Measurements from ENCODE around the gene TMEM145. TPM values are rescaled to one million over a fixed set of nuclear protein-coding genes. Genes with fewer than 3 reads are reported as not detected.

TMEM145 gene
- total RNA-seq, 6 donors from 2014 or later: 0.34 to 0.79 (median 0.49) TPM; not detected in 3

DNA sequence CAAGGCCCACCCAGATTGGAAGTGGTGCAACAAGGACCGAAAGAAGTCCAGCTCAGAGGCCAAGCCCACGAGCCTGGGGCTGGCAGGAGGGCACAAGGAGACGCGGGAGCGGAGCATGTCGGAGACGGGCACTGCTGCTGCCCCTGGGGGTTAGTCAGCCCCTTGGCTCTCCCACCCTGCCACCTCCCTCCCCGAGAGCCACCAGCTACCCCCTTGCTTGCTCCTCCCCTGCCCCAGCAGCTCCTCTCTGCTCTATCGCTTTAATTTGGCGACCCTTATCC lies 25.3 kb upstream of the TMEM145 start:
- ATAC-seq (ENCODE audit: low FRiP score in 2 of 2) (no peak), DNase-seq (no peak)
- Histone ChIP-seq H3K4me1 (peaks cover 22 to 32% (median 29%) of the 10 kb centered on the region in 4 donors), H3K4me3 (no peak overlapping the region), H3K9me3 (no peaks in the 10 kb centered on the region), H3K27ac (no peak overlapping the region), H3K27me3 (no peaks in the 10 kb centered on the region), H3K36me3 (peaks cover 24 to 61% (median 59%) of the 10 kb centered on the region in 4 donors)
- no peak for TF ChIP-seq POLR2AphosphoS5 (IDR thresholded peaks at IDR 0.05)
- TF ChIP-seq, protein P1, sequence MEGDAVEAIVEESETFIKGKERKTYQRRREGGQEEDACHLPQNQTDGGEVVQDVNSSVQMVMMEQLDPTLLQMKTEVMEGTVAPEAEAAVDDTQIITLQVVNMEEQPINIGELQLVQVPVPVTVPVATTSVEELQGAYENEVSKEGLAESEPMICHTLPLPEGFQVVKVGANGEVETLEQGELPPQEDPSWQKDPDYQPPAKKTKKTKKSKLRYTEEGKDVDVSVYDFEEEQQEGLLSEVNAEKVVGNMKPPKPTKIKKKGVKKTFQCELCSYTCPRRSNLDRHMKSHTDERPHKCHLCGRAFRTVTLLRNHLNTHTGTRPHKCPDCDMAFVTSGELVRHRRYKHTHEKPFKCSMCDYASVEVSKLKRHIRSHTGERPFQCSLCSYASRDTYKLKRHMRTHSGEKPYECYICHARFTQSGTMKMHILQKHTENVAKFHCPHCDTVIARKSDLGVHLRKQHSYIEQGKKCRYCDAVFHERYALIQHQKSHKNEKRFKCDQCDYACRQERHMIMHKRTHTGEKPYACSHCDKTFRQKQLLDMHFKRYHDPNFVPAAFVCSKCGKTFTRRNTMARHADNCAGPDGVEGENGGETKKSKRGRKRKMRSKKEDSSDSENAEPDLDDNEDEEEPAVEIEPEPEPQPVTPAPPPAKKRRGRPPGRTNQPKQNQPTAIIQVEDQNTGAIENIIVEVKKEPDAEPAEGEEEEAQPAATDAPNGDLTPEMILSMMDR (IDR thresholded peaks at IDR 0.05): no peak
- TF ChIP-seq POLR2A (IDR thresholded peaks at IDR 0.05): no peak
- TF ChIP-seq EP300 (IDR thresholded peaks at IDR 0.05): no peak
- 89% methylated on average over 3 to 10 of the region's 10 CpGs for WGBS, 2 donors

DNA sequence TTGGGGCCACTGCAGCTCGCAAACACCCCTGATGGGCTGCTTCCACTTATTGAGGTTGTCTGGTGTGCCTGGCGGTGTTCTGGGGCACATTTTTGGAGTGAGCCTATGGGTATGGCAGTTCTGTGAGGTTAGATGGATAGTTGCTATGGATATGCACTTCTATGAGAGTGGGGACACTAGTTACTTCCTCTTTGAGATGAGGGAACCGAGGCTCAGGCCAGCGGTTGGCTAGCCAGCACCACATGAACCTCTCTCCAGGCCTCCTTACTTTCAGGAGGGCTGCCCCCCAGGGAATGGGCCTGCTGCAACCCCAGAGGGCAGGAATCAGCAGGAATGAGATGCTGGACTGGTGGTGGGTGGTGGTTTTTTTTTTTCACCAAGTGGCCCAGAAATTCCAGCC lies 24.7 kb upstream of the TMEM145 start:
- WGBS, 2 donors: 72 to 77% methylated on average over 4 of the region's 4 CpGs
- Histone ChIP-seq H3K27ac (no peak overlapping the region), H3K9me3 (no peaks in the 10 kb centered on the region), H3K4me1 (peaks cover 16 to 26% (median 23%) of the 10 kb centered on the region in 4 donors), H3K27me3 (no peaks in the 10 kb centered on the region), H3K4me3 (no peak overlapping the region), H3K36me3 (peaks cover 25 to 67% (median 65%) of the 10 kb centered on the region in 4 donors)
- no peak for TF ChIP-seq POLR2AphosphoS5 (IDR thresholded peaks at IDR 0.05)
- no peak for TF ChIP-seq EP300 (IDR thresholded peaks at IDR 0.05)
- TF ChIP-seq, protein P1 (IDR thresholded peaks at IDR 0.05): no peak
- no peak for TF ChIP-seq POLR2A (IDR thresholded peaks at IDR 0.05)
- DNase-seq (no peak), ATAC-seq (ENCODE audit: low FRiP score in 2 of 2) (no peak)

DNA sequence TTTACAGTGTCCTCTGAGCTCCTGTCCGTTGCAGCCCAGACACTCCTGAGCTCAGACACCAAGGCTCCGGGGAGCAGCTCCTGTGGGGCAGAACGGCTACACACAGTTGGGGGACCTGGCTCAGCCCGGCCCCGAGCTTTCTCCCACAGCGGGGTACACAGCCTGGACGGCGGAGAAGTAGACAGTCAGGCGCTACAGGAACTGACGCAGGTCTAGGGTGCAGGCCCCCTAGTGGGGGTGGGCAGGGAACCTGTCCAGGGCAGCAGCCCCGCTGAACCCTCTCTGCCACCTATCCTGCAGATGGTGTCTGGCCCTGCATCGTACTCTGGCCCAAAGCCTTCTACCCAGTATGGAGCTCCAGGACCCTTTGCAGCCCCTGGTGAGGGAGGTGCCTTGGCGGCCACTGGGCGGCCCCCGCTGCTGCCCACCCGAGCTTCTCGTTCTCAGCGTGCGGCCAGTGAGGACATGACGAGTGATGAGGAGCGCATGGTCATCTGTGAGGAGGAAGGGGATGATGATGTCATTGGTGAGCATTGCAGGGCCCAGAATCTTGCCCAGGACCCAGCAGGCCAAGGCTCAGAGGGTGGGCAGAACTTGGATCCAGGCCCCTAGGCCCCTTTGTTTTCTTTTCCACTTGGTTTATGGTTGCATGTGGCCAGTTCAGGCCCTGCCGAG lies 24.1 kb upstream of the TMEM145 start:
- Histone ChIP-seq H3K27me3 (no peaks in the 10 kb centered on the region), H3K36me3 (peaks cover 25 to 74% (median 71%) of the 10 kb centered on the region in 4 donors), H3K27ac (no peak overlapping the region), H3K4me1 (peaks cover 15 to 25% (median 21%) of the 10 kb centered on the region in 4 donors), H3K9me3 (no peaks in the 10 kb centered on the region), H3K4me3 (no peak overlapping the region)
- 94 to 97% methylated on average over 11 to 22 of the region's 22 CpGs for WGBS, 2 donors
- no peak for ATAC-seq (ENCODE audit: low FRiP score in 2 of 2)
- DNase-seq: peak in 1 of 2 donors; percentile 77
- no peak for TF ChIP-seq POLR2A (IDR thresholded peaks at IDR 0.05)
- no peak for TF ChIP-seq EP300 (IDR thresholded peaks at IDR 0.05)
- no peak for TF ChIP-seq POLR2AphosphoS5 (IDR thresholded peaks at IDR 0.05)
- TF ChIP-seq, protein P1 (IDR thresholded peaks at IDR 0.05): no peak

DNA sequence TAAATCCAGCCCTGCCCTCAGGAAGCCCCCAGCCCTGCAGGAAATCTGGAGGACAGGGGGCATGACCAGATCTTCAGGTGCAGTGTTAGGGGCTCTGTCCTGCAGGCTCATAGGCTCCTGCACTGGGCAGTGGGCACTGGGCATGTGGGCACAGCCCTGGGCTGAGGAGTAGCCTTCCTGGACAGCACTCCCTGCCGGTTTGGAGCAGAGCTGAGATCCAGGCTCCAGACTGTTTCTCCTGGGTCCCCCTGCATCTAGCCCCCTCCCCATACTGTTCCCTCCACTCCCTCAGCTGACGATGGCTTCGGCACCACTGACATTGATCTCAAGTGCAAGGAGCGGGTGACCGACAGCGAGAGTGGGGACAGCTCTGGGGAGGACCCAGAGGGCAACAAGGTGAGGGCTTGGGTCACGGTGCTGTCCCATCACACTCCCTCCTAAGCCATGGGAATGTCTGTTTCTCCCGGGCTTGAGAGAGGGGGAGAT lies 23.5 kb upstream of the TMEM145 start:
- WGBS, 2 donors: 87 to 90% methylated on average over 7 to 8 of the region's 8 CpGs
- Histone ChIP-seq H3K27ac (no peak overlapping the region), H3K36me3 (peaks cover 27 to 79% (median 77%) of the 10 kb centered on the region in 4 donors), H3K27me3 (no peaks in the 10 kb centered on the region), H3K9me3 (no peaks in the 10 kb centered on the region), H3K4me3 (no peak overlapping the region), H3K4me1 (peaks cover 15 to 23% (median 20%) of the 10 kb centered on the region in 4 donors)
- DNase-seq (no peak), ATAC-seq (ENCODE audit: low FRiP score in 2 of 2) (no peak)
- TF ChIP-seq POLR2AphosphoS5 (IDR thresholded peaks at IDR 0.05) (no peak), EP300 (IDR thresholded peaks at IDR 0.05) (no peak), POLR2A (IDR thresholded peaks at IDR 0.05) (no peak)
- TF ChIP-seq, protein P1 (IDR thresholded peaks at IDR 0.05): no peak

DNA sequence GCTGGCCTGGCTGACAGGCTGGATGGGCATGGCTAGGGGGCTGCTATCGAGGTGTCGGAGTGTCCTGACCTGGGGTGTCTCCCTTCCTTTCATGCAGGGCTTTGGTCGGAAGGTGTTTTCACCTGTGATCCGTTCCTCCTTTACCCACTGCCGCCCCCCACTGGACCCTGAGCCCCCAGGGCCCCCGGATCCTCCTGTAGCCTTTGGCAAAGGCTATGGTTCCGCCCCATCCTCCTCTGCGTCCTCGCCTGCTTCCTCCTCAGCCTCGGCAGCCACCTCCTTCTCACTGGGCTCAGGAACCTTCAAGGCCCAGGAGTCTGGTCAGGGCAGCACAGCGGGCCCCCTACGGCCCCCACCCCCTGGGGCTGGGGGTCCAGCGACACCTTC lies 23.0 kb upstream of the TMEM145 start:
- peak in 1 of 2 donors; percentile 57 for DNase-seq
- TF ChIP-seq POLR2A (IDR thresholded peaks at IDR 0.05) (no peak), POLR2AphosphoS5 (IDR thresholded peaks at IDR 0.05) (no peak), EP300 (IDR thresholded peaks at IDR 0.05) (no peak)
- TF ChIP-seq, protein P1 (IDR thresholded peaks at IDR 0.05): no peak
- no peak overlapping the region for H3K4me3 ChIP-seq
- H3K27me3 ChIP-seq: no peaks in the 10 kb centered on the region
- peaks cover 12 to 18% (median 15%) of the 10 kb centered on the region in 4 donors for H3K4me1 ChIP-seq
- peaks cover 27 to 85% (median 82%) of the 10 kb centered on the region in 4 donors for H3K36me3 ChIP-seq
- H3K9me3 ChIP-seq: no peaks in the 10 kb centered on the region
- ATAC-seq (ENCODE audit: low FRiP score in 2 of 2): no peak
- 88 to 91% methylated on average over 12 to 13 of the region's 13 CpGs for WGBS, 2 donors
- H3K27ac ChIP-seq: no peak overlapping the region

Data from upper lobe of left lung (tissue), 6 donors.